ENCODE data around the gene LAMP2.

DNA sequence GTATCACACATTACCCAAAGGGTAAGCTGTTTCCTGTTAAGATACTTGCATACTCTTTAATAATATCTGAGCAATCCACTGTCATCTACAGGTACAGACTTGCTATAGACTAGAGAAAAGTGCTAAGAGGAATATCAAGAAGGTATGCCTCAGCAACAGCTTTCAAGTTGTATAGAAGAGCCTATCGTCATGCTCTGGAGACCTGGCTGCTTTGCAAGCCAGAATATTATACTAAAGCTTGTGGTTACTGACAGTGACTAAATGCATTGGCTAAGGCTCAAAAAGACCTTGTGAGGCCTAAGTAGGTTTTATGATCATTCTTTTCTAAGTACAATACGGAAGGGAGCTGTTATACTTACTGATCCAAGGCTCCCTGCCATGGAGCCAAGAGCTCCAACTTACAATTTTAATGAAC is 11.3 kb downstream of the LAMP2 start:
- TF ChIP-seq, protein P1, sequence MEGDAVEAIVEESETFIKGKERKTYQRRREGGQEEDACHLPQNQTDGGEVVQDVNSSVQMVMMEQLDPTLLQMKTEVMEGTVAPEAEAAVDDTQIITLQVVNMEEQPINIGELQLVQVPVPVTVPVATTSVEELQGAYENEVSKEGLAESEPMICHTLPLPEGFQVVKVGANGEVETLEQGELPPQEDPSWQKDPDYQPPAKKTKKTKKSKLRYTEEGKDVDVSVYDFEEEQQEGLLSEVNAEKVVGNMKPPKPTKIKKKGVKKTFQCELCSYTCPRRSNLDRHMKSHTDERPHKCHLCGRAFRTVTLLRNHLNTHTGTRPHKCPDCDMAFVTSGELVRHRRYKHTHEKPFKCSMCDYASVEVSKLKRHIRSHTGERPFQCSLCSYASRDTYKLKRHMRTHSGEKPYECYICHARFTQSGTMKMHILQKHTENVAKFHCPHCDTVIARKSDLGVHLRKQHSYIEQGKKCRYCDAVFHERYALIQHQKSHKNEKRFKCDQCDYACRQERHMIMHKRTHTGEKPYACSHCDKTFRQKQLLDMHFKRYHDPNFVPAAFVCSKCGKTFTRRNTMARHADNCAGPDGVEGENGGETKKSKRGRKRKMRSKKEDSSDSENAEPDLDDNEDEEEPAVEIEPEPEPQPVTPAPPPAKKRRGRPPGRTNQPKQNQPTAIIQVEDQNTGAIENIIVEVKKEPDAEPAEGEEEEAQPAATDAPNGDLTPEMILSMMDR (IDR thresholded peaks at IDR 0.05): no peak
- no peak for TF ChIP-seq POLR2A (IDR thresholded peaks at IDR 0.05)

Measured in body of pancreas (tissue), 4 donors.